UCSD-AML1 (cell line): ENCODE results near the gene MYDGF.
"Not testable (repeated sequence)": the region's sequence is repeated elsewhere in the genome, so short reads cannot be mapped to it uniquely, and the experiment has no call there.

Experiments
- DNase-seq: peaks from one replicate; lab custom pipeline; 2025; ENCODE audit not compliant: unreplicated experiment; lab: John Stamatoyannopoulos, UW

The MYDGF gene

GRCh38 chr19:4700693-4700970, 30.5 kb upstream of the MYDGF start:
- DNase-seq = no peak

- no peak for DNase-seq
Measured at GRCh38 chr19:4699826-4700692, 29.9 kb upstream of the MYDGF start.

- no peak for DNase-seq
Measured at GRCh38 chr19:4697304-4697703, 27.2 kb upstream of the MYDGF start.

GRCh38 chr19:4695224-4695731, 25.1 kb upstream of the MYDGF start:
- no peak for DNase-seq

- no peak for DNase-seq
Measured at GRCh38 chr19:4694211-4694987, 24.3 kb upstream of the MYDGF start.

GRCh38 chr19:4693471-4694121, 23.5 kb upstream of the MYDGF start:
- no peak for DNase-seq

GRCh38 chr19:4693078-4693350, 22.9 kb upstream of the MYDGF start:
- DNase-seq = no peak

GRCh38 chr19:4692251-4693077, 22.3 kb upstream of the MYDGF start:
- no peak for DNase-seq

GRCh38 chr19:4691373-4691772, 21.2 kb upstream of the MYDGF start:
- no peak for DNase-seq

- DNase-seq = no peak
Measured at GRCh38 chr19:4690361-4690760, 20.2 kb upstream of the MYDGF start.

GRCh38 chr19:4689403-4689802, 19.3 kb upstream of the MYDGF start:
- no peak for DNase-seq

GRCh38 chr19:4688587-4688986, 18.4 kb upstream of the MYDGF start:
- DNase-seq = no peak

- DNase-seq = no peak
Measured at GRCh38 chr19:4687396-4687795, 17.3 kb upstream of the MYDGF start.

- DNase-seq = no peak
Measured at GRCh38 chr19:4686700-4687099, 16.6 kb upstream of the MYDGF start.

GRCh38 chr19:4684312-4685095, 14.4 kb upstream of the MYDGF start:
- DNase-seq = no peak

GRCh38 chr19:4682417-4683200, 12.5 kb upstream of the MYDGF start:
- no peak for DNase-seq

- not testable (repeated sequence) for DNase-seq
Measured at GRCh38 chr19:4680021-4680420, 9.9 kb upstream of the MYDGF start.

GRCh38 chr19:4678881-4679790, 9.0 kb upstream of the MYDGF start:
- DNase-seq = no peak
